ENCODE results near the gene C10orf62.

DNA sequence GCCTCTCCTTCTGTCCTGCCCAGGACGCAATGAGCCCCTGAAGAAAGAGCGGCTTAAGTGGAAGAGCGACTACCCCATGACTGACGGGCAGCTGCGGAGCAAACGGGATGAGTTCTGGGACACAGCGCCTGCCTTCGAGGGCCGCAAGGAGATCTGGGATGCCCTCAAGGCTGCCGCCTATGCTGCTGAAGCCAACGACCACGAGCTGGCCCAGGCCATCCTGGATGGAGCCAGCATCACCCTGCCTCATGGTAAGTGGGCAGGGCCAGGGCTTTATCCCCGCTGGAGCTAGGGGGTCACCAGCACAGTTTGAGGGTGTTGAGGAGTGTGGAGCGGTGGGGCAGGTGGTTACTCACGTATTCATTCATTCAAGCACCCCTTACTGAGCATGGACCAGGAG is 21.6 kb upstream of the C10orf62 start:
- TF ChIP-seq, protein P1, sequence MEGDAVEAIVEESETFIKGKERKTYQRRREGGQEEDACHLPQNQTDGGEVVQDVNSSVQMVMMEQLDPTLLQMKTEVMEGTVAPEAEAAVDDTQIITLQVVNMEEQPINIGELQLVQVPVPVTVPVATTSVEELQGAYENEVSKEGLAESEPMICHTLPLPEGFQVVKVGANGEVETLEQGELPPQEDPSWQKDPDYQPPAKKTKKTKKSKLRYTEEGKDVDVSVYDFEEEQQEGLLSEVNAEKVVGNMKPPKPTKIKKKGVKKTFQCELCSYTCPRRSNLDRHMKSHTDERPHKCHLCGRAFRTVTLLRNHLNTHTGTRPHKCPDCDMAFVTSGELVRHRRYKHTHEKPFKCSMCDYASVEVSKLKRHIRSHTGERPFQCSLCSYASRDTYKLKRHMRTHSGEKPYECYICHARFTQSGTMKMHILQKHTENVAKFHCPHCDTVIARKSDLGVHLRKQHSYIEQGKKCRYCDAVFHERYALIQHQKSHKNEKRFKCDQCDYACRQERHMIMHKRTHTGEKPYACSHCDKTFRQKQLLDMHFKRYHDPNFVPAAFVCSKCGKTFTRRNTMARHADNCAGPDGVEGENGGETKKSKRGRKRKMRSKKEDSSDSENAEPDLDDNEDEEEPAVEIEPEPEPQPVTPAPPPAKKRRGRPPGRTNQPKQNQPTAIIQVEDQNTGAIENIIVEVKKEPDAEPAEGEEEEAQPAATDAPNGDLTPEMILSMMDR (optimal IDR thresholded peaks at IDR 0.05 in 1 of 3, IDR thresholded peaks at IDR 0.05 in 1 of 3, conservative IDR thresholded peaks at IDR 0.05 in 1 of 3; ENCODE audit: extremely low read depth in 1 of 3, insufficient read depth in 2 of 3, low read length in 3 of 3) = no peak
- no peak for TF ChIP-seq EZH2 (IDR thresholded peaks at IDR 0.05; ENCODE audit: low read length)

Measured in keratinocyte (primary cell).